HG03558 (cell line): ENCODE data around the gene STK26.
"Not testable (repeated sequence)": the region's sequence is repeated elsewhere in the genome, so short reads cannot be mapped to it uniquely, and the experiment has no call there.

Experiments
- ATAC-seq: cut with Tn5 transposase; IDR thresholded peaks from one replicate; pipeline ENCODE4 v1.9.1; 2021; ENCODE audit warnings: moderate number of reproducible peaks; ENCODE audit not compliant: unreplicated experiment; ENCODE audit errors: extremely low read depth

The STK26 gene

GRCh38 chrX:132022967-132023895 is at the start of gene STK26:
Gene STK26 (plus strand): TSS chrX:132023302. CDS start chrX:132023618, 316 bp downstream.
- peak; percentile 49 for ATAC-seq

GRCh38 chrX:131975851-131976250 is 47.3 kb upstream of the STK26 start:
- no peak for ATAC-seq

GRCh38 chrX:131977619-131978018 is 45.5 kb upstream of the STK26 start:
- ATAC-seq: no peak

- ATAC-seq: no peak
These were observed 44.0 kb upstream of the STK26 start for GRCh38 chrX:131979116-131979515.

- no peak for ATAC-seq
These were observed 37.5 kb upstream of the STK26 start for GRCh38 chrX:131985526-131986049.

GRCh38 chrX:131987252-131987651 is 35.9 kb upstream of the STK26 start:
- ATAC-seq: peak; percentile 98

GRCh38 chrX:131988236-131988635 is 34.9 kb upstream of the STK26 start:
- ATAC-seq: no peak

- ATAC-seq: no peak
These were observed 22.0 kb upstream of the STK26 start for GRCh38 chrX:132001127-132001526.

- ATAC-seq: no peak
These were observed 18.4 kb upstream of the STK26 start for GRCh38 chrX:132004728-132005127.

GRCh38 chrX:132009350-132009749 is 13.8 kb upstream of the STK26 start:
- no peak for ATAC-seq

GRCh38 chrX:132010213-132010612 is 12.9 kb upstream of the STK26 start:
- ATAC-seq: not testable (repeated sequence)

GRCh38 chrX:132015875-132016274 is 7.2 kb upstream of the STK26 start:
- no peak for ATAC-seq

GRCh38 chrX:132016628-132017430 is 6.3 kb upstream of the STK26 start:
- no peak for ATAC-seq

GRCh38 chrX:132017431-132018185 is 5.5 kb upstream of the STK26 start:
- no peak for ATAC-seq

GRCh38 chrX:132022198-132022966 is 720 bp upstream of the STK26 start:
- no peak for ATAC-seq

- ATAC-seq: peak; percentile 27
These were observed 839 bp downstream of the STK26 start for GRCh38 chrX:132023896-132024386.

- no peak for ATAC-seq
These were observed 1.9 kb downstream of the STK26 start for GRCh38 chrX:132025041-132025440.

- ATAC-seq: no peak
These were observed 7.2 kb downstream of the STK26 start for GRCh38 chrX:132030264-132030663.

GRCh38 chrX:132031867-132032266 is 8.8 kb downstream of the STK26 start:
- ATAC-seq: no peak
